SK-N-SH (cell line): Measurements from ENCODE around the gene RBM44.

Experiments used
- TF ChIP-seq, protein P1 (sequence below): fragments of 200-600 bp; sonication (generic); IDR thresholded peaks from 2 replicates; pipeline ENCODE4 v1.6.1; 2017; ENCODE audit warnings: antibody characterized with exemption, mild to moderate bottlenecking, moderate library complexity
- TF ChIP-seq, protein P2 (sequence below): IDR thresholded peaks from 2 replicates; pipeline ENCODE4 v1.4.0; 2012; ENCODE audit warnings: low read depth

DNA sequence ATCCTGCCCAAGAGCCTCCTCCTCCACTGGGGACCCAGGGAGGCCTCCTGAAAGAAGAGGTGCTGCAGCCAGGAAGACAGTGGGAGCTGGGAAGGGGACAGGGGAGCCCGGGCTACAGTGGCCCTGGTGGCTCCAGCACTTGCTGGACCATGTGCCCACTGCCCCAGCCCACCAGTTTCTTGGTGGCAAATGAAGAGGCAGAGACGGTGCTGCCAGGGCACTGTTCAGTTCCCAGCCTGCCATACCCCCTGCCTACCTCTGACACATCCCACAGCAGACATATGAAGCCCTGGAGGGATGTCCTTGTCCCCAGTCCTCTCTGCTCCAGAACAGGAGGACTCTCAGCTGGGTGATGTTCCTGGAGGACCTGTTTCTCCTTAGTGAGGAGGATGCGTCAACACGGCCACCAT is 64.5 kb downstream of the RBM44 start:
- TF ChIP-seq, protein P1, sequence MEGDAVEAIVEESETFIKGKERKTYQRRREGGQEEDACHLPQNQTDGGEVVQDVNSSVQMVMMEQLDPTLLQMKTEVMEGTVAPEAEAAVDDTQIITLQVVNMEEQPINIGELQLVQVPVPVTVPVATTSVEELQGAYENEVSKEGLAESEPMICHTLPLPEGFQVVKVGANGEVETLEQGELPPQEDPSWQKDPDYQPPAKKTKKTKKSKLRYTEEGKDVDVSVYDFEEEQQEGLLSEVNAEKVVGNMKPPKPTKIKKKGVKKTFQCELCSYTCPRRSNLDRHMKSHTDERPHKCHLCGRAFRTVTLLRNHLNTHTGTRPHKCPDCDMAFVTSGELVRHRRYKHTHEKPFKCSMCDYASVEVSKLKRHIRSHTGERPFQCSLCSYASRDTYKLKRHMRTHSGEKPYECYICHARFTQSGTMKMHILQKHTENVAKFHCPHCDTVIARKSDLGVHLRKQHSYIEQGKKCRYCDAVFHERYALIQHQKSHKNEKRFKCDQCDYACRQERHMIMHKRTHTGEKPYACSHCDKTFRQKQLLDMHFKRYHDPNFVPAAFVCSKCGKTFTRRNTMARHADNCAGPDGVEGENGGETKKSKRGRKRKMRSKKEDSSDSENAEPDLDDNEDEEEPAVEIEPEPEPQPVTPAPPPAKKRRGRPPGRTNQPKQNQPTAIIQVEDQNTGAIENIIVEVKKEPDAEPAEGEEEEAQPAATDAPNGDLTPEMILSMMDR, result no peak
- TF ChIP-seq, protein P2, sequence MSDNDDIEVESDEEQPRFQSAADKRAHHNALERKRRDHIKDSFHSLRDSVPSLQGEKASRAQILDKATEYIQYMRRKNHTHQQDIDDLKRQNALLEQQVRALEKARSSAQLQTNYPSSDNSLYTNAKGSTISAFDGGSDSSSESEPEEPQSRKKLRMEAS, result no peak
